Measurements from ENCODE around the gene TGM3.

- no peak for TF ChIP-seq CTCF (conservative IDR thresholded peaks at IDR 0.05; ENCODE audit: low read depth, low read length)
- no peak for TF ChIP-seq SMC3 (IDR thresholded peaks at IDR 0.05; ENCODE audit: low read depth, low read length)
- TF ChIP-seq RAD21 (IDR thresholded peaks at IDR 0.05; ENCODE audit: low read length) = no peak
- no peak for TF ChIP-seq MXI1 (IDR thresholded peaks at IDR 0.05; ENCODE audit: borderline replicate concordance, low read depth, low read length)
- no peak for TF ChIP-seq CEBPB (IDR thresholded peaks at IDR 0.05; ENCODE audit: low read depth, low read length)
- no peak for TF ChIP-seq POLR2A (IDR thresholded peaks at IDR 0.05; ENCODE audit: low read depth, low read length)
- no peak for TF ChIP-seq RCOR1 (IDR thresholded peaks at IDR 0.05; ENCODE audit: insufficient replicate concordance, low read length)
- TF ChIP-seq BHLHE40 (IDR thresholded peaks at IDR 0.05; ENCODE audit: low read depth, low read length) = no peak
- no peak for TF ChIP-seq USF2 (IDR thresholded peaks at IDR 0.05; ENCODE audit: low read depth, low read length)
Observed at GRCh38 chr20:2248837-2249236, 47.0 kb upstream of the TGM3 start.
